Measurements from ENCODE around the gene YLPM1.

The YLPM1 gene

GRCh38 chr14:74856366-74856765, 93.2 kb downstream of the YLPM1 start:
- no peaks in the 10 kb centered on the region for H3K36me3 ChIP-seq (ENCODE audit: insufficient read depth, low read length)
- no peaks in the 10 kb centered on the region for H3K79me2 ChIP-seq (ENCODE audit: insufficient read depth, low read length)

GRCh38 chr14:74858022-74858421, 94.9 kb downstream of the YLPM1 start:
- Histone ChIP-seq H3F3A (ENCODE audit: low read depth) (no peaks in the 10 kb centered on the region), H3K4me3 (ENCODE audit: low read length, poor library complexity, severe bottlenecking) (no peak overlapping the region), H3K9ac (ENCODE audit: low read depth, low read length, poor library complexity, severe bottlenecking) (no peak overlapping the region), H3K4me1 (ENCODE audit: insufficient read depth, low read length, poor library complexity, severe bottlenecking) (no peaks in the 10 kb centered on the region), H3K36me3 (ENCODE audit: insufficient read depth, low read length) (no peaks in the 10 kb centered on the region), H3K9me2 (replicated peaks; ENCODE audit: low read depth, low read length) (no peaks in the 10 kb centered on the region), H3K27me3 (ENCODE audit: insufficient read depth, low read length, poor library complexity, severe bottlenecking) (no peaks in the 10 kb centered on the region), H2AFZ (ENCODE audit: low read length) (no peak overlapping the region), H3K9me3 (ENCODE audit: insufficient read depth, low read depth, low read length) (no peaks in the 10 kb centered on the region), H3K79me2 (ENCODE audit: insufficient read depth, low read length) (no peaks in the 10 kb centered on the region), H3K4me2 (ENCODE audit: low read depth, low read length, poor library complexity, severe bottlenecking) (no peak overlapping the region), H4K20me1 (ENCODE audit: insufficient read depth, low read length, poor library complexity, severe bottlenecking) (no peaks in the 10 kb centered on the region)
- TF ChIP-seq EZH2phosphoT487 (IDR thresholded peaks at IDR 0.05; ENCODE audit: borderline replicate concordance) (no peak), CTCF (conservative IDR thresholded peaks at IDR 0.05; ENCODE audit: low read length) (no peak)

More at GRCh38 chr14:74856366-74856765, 93.2 kb downstream of the YLPM1 start:
- Histone ChIP-seq H3K4me1 (ENCODE audit: insufficient read depth, low read length, poor library complexity, severe bottlenecking) (no peaks in the 10 kb centered on the region), H3K4me3 (ENCODE audit: low read length, poor library complexity, severe bottlenecking) (no peak overlapping the region), H3K9me3 (ENCODE audit: insufficient read depth, low read depth, low read length) (no peaks in the 10 kb centered on the region), H3K4me2 (ENCODE audit: low read depth, low read length, poor library complexity, severe bottlenecking) (no peak overlapping the region), H3K27me3 (ENCODE audit: insufficient read depth, low read length, poor library complexity, severe bottlenecking) (no peaks in the 10 kb centered on the region), H3K9me2 (replicated peaks; ENCODE audit: low read depth, low read length) (no peaks in the 10 kb centered on the region), H2AFZ (ENCODE audit: low read length) (no peak overlapping the region), H3F3A (ENCODE audit: low read depth) (no peaks in the 10 kb centered on the region), H3K9ac (ENCODE audit: low read depth, low read length, poor library complexity, severe bottlenecking) (no peak overlapping the region), H4K20me1 (ENCODE audit: insufficient read depth, low read length, poor library complexity, severe bottlenecking) (no peaks in the 10 kb centered on the region)
- TF ChIP-seq CTCF (conservative IDR thresholded peaks at IDR 0.05; ENCODE audit: low read length) = no peak

- Histone ChIP-seq H3K4me1 (ENCODE audit: insufficient read depth, low read length, poor library complexity, severe bottlenecking) (no peaks in the 10 kb centered on the region), H3K4me2 (ENCODE audit: low read depth, low read length, poor library complexity, severe bottlenecking) (no peak overlapping the region), H3K9ac (ENCODE audit: low read depth, low read length, poor library complexity, severe bottlenecking) (no peak overlapping the region)
Observed at GRCh38 chr14:74859757-74860552, 96.8 kb downstream of the YLPM1 start.

More at GRCh38 chr14:74859757-74860552, 96.8 kb downstream of the YLPM1 start:
- no peaks in the 10 kb centered on the region for H3K9me2 ChIP-seq (replicated peaks; ENCODE audit: low read depth, low read length)
- H3K4me3 ChIP-seq (ENCODE audit: low read length, poor library complexity, severe bottlenecking) = no peak overlapping the region
- H4K20me1 ChIP-seq (ENCODE audit: insufficient read depth, low read length, poor library complexity, severe bottlenecking) = no peaks in the 10 kb centered on the region
- no peak overlapping the region for H2AFZ ChIP-seq (ENCODE audit: low read length)
- no peaks in the 10 kb centered on the region for H3F3A ChIP-seq (ENCODE audit: low read depth)
- TF ChIP-seq CTCF (conservative IDR thresholded peaks at IDR 0.05; ENCODE audit: low read length) (no peak), EZH2phosphoT487 (IDR thresholded peaks at IDR 0.05; ENCODE audit: borderline replicate concordance) (no peak)
- no peaks in the 10 kb centered on the region for H3K79me2 ChIP-seq (ENCODE audit: insufficient read depth, low read length)
- H3K36me3 ChIP-seq (ENCODE audit: insufficient read depth, low read length) = no peaks in the 10 kb centered on the region
- H3K27me3 ChIP-seq (ENCODE audit: insufficient read depth, low read length, poor library complexity, severe bottlenecking) = no peaks in the 10 kb centered on the region
- no peaks in the 10 kb centered on the region for H3K9me3 ChIP-seq (ENCODE audit: insufficient read depth, low read depth, low read length)
